GM23338 (cell line): ENCODE results near the gene PKD1L1. TPM values are rescaled to one million over a fixed set of nuclear protein-coding genes. Genes with fewer than 3 reads are reported as not detected.

Experiments
- ATAC-seq: fragments of 200-7000 bp; cut with Tn5 transposase; 3 replicates; pipeline ENCODE4 v1.9.1; 2020
- DNase-seq: peaks from one replicate; pipeline ENCODE4 v3.0.0-alpha.2; 2015; ENCODE audit warnings: low spot score
- H2AFZ ChIP-seq: fragments of 200-600 bp; sonication (generic); 2 replicates; pipeline ENCODE4 v1.8.0; 2016; ENCODE audit warnings: antibody characterized with exemption, mild to moderate bottlenecking, moderate library complexity
- H3F3A ChIP-seq: fragments of 200-600 bp; sonication (generic); replicated peaks from 2 replicates; pipeline ENCODE4 v1.8.0; 2017; ENCODE audit warnings: antibody characterized with exemption, mixed run types, low read depth
- H3K27ac ChIP-seq: fragments of 200-600 bp; sonication (generic); 2 replicates; pipeline ENCODE4 v1.6.1; 2016; ENCODE audit warnings: low read depth
- H3K27me3 ChIP-seq: fragments of 200-600 bp; sonication (generic); 2 replicates; pipeline ENCODE4 v1.8.0; 2016; ENCODE audit warnings: mild to moderate bottlenecking, mixed run types, moderate library complexity; ENCODE audit not compliant: insufficient read depth
- H3K36me3 ChIP-seq: fragments of 200-600 bp; sonication (generic); 2 replicates; pipeline ENCODE4 v1.8.0; 2016; ENCODE audit warnings: mild to moderate bottlenecking; ENCODE audit not compliant: insufficient read depth
- H3K4me1 ChIP-seq: fragments of 200-600 bp; sonication (generic); 2 replicates; pipeline ENCODE4 v1.8.0; 2016; ENCODE audit warnings: mild to moderate bottlenecking, moderate library complexity; ENCODE audit not compliant: insufficient read depth
- H3K4me2 ChIP-seq: fragments of 200-600 bp; sonication (generic); 2 replicates; pipeline ENCODE4 v1.7.1; 2017; ENCODE audit warnings: mixed run types
- H3K4me3 ChIP-seq: fragments of 200-600 bp; sonication (generic); 2 replicates; pipeline ENCODE4 v1.6.1; 2016; ENCODE audit warnings: mixed run types
- H3K79me2 ChIP-seq: fragments of 200-600 bp; sonication (generic); replicated peaks from 2 replicates; pipeline ENCODE4 v1.8.0; 2017; ENCODE audit warnings: mild to moderate bottlenecking; ENCODE audit not compliant: insufficient read depth
- H3K9me2 ChIP-seq: fragments of 200-600 bp; sonication (generic); 2 replicates; pipeline ENCODE4 v1.8.0; 2017; ENCODE audit not compliant: insufficient read depth
- H4K20me1 ChIP-seq: fragments of 200-600 bp; sonication (generic); replicated peaks from 2 replicates; pipeline ENCODE4 v1.8.0; 2017; ENCODE audit warnings: mild to moderate bottlenecking; ENCODE audit not compliant: insufficient read depth
- H3K27ac Mint-ChIP-seq: 2 replicates; pipeline ENCODE4 v1.8.0; 2020; ENCODE audit warnings: inconsistent platforms, mild to moderate bottlenecking, moderate library complexity, mixed read lengths
- H3K27me3 Mint-ChIP-seq: 3 replicates; pipeline ENCODE4 v1.8.0; 2022; ENCODE audit warnings: low read depth, mild to moderate bottlenecking, moderate library complexity, mixed read lengths, inconsistent platforms; ENCODE audit not compliant: insufficient read depth, poor library complexity
- H3K36me3 Mint-ChIP-seq: 3 replicates; pipeline ENCODE4 v1.8.0; 2021; ENCODE audit warnings: low read depth, mild to moderate bottlenecking, inconsistent platforms, moderate library complexity, mixed read lengths
- H3K4me1 Mint-ChIP-seq: 3 replicates; pipeline ENCODE4 v1.8.0; 2020; ENCODE audit warnings: mild to moderate bottlenecking, inconsistent platforms, mixed read lengths
- H3K4me3 Mint-ChIP-seq: 3 replicates; pipeline ENCODE4 v1.8.0; 2021; ENCODE audit warnings: moderate library complexity, mild to moderate bottlenecking, inconsistent platforms, mixed read lengths
- H3K9me3 Mint-ChIP-seq: 3 replicates; pipeline ENCODE4 v1.8.0; 2020; ENCODE audit warnings: moderate library complexity, mild to moderate bottlenecking, inconsistent platforms, mixed read lengths
- CTCF ChIP-seq, 2 experiments: fragments of 200-600 bp in 1 of 2; sonication (generic) in 1 of 2; conservative IDR thresholded peaks; 2 replicates each; pipeline versions ENCODE4 v1.5.1 to v1.6.1; 2016 to 2017; ENCODE audit warnings: antibody characterized with exemption in 2 of 2, low read depth in 2 of 2, mild to moderate bottlenecking in 2 of 2, moderate library complexity in 1 of 2
- EZH2 ChIP-seq: fragments of 200-600 bp; sonication (generic); IDR thresholded peaks from one replicate; pipeline ENCODE4 v1.8.0; 2017; ENCODE audit warnings: antibody characterized with exemption, mild to moderate bottlenecking, low read depth; ENCODE audit not compliant: unreplicated experiment
- EZH2phosphoT487 ChIP-seq: fragments of 200-600 bp; sonication (generic); IDR thresholded peaks from one replicate; pipeline ENCODE4 v1.8.1; 2018; ENCODE audit warnings: antibody characterized with exemption; ENCODE audit not compliant: unreplicated experiment
- JUNB ChIP-seq: IDR thresholded peaks from one replicate; pipeline ENCODE4 v1.6.1; 2016; ENCODE audit warnings: antibody characterized with exemption; ENCODE audit not compliant: unreplicated experiment
- NANOG ChIP-seq: IDR thresholded peaks from 2 replicates; pipeline ENCODE4 v1.6.1; 2016; ENCODE audit warnings: antibody characterized with exemption, borderline replicate concordance
- POLR2AphosphoS5 ChIP-seq: IDR thresholded peaks from 2 replicates; pipeline ENCODE4 v1.6.1; 2016; ENCODE audit warnings: antibody characterized with exemption, low read depth
- REST ChIP-seq: IDR thresholded peaks from one replicate; pipeline ENCODE4 v1.6.1; 2018; ENCODE audit warnings: antibody characterized with exemption; ENCODE audit not compliant: unreplicated experiment
- STAT1 ChIP-seq: IDR thresholded peaks from one replicate; pipeline ENCODE4 v1.6.1; 2016; ENCODE audit warnings: antibody characterized with exemption; ENCODE audit not compliant: unreplicated experiment
- ZNF114 ChIP-seq: fragments of 250-450 bp; sonication (Bioruptor Pico); IDR thresholded peaks from 2 replicates; pipeline ENCODE4 v1.5.0; 2020; ENCODE audit warnings: mild to moderate bottlenecking, moderate library complexity
- ZNF331 ChIP-seq: fragments of 250-450 bp; sonication (Bioruptor Pico); IDR thresholded peaks from 2 replicates; pipeline ENCODE4 v1.5.0; 2020; ENCODE audit warnings: low read depth, mild to moderate bottlenecking, moderate library complexity
- polyA plus RNA-seq: library from polyadenylated mRNA; unstranded; fragments of >200 nt; fragmentation: Nextera tagmentation; extraction: Ambion mirVana; gene quantifications from 2 replicates; pipeline ENCODE4 v1.2.1, GENCODE V29; 2016
- total RNA-seq: library from RNA; depleted of rRNA; stranded (reverse); fragments of >200 nt; shearing (Covaris generic); gene quantifications from 2 replicates; pipeline ENCODE4 v1.2.3, GENCODE V29; 2014
- TF ChIP-seq, protein P1 (sequence below): IDR thresholded peaks from 2 replicates; pipeline ENCODE4 v1.6.1; 2016; ENCODE audit warnings: antibody characterized with exemption

The PKD1L1 gene
- total and polyA plus RNA-seq, 2 experiments from 2014 or later, result 0.03 TPM; not detected in 1

DNA sequence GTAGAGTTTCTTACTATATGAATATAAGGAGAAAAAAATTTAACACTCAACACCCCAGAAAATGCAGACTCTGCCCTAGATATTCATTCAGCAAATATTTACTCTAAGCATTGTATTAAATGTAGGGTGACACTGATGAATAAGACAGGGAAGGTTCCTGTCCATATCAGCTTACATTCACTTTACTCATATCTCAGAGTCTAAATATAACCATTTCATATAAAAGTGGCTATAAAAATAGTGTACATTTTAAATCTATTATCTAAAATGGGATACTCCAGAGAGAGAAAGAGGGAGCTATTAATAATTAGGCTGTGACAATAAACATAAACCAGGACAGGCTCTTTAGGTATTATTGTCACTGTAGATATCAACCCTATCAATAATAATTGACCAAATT, 104.0 kb downstream of the PKD1L1 start (continued):
- TF ChIP-seq, protein P1, sequence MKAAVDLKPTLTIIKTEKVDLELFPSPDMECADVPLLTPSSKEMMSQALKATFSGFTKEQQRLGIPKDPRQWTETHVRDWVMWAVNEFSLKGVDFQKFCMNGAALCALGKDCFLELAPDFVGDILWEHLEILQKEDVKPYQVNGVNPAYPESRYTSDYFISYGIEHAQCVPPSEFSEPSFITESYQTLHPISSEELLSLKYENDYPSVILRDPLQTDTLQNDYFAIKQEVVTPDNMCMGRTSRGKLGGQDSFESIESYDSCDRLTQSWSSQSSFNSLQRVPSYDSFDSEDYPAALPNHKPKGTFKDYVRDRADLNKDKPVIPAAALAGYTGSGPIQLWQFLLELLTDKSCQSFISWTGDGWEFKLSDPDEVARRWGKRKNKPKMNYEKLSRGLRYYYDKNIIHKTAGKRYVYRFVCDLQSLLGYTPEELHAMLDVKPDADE, result no peak
- TF ChIP-seq STAT1 (no peak), NANOG (no peak), ZNF114 (CRISPR knock-in tag) (no peak), ZNF331 (CRISPR knock-in tag) (no peak), REST (no peak), POLR2AphosphoS5 (no peak), CTCF (conservative IDR thresholded peaks at IDR 0.05; ENCODE audit: low read depth in 2 of 2) (no peak), EZH2phosphoT487 (no peak), JUNB (no peak)

GRCh38 chr7:47843291-47843690, 105.0 kb downstream of the PKD1L1 start:
- Histone ChIP-seq H4K20me1 (no peaks in the 10 kb centered on the region), H3K79me2 (no peaks in the 10 kb centered on the region), H3K4me2 (no peak overlapping the region), H3K27me3 (no peaks in the 10 kb centered on the region), H3K36me3 (no peaks in the 10 kb centered on the region), H3F3A (no peaks in the 10 kb centered on the region), H3K4me1 (no peaks in the 10 kb centered on the region), H3K9me2 (no peaks in the 10 kb centered on the region), H3K27ac (no peak overlapping the region), H3K4me3 (no peak overlapping the region), H2AFZ (no peak overlapping the region)
- Mint-ChIP-seq H3K36me3 (no peaks in the 10 kb centered on the region), H3K9me3 (no peaks in the 10 kb centered on the region; the same call in 2 of the 3 replicates), H3K4me1 (no peaks in the 10 kb centered on the region), H3K27ac (no peak overlapping the region), H3K27me3 (peaks cover 3% of the 10 kb centered on the region), H3K4me3 (no peak overlapping the region)
- DNase-seq, result no peak
- ATAC-seq, result no peak
- TF ChIP-seq NANOG (no peak), EZH2 (no peak), POLR2AphosphoS5 (no peak), STAT1 (no peak), ZNF331 (CRISPR knock-in tag) (no peak)
- TF ChIP-seq, protein P1, result no peak
